Type B pancreatic cell (in vitro differentiated cells): ENCODE data around the gene PARVB. TPM values are rescaled to one million over a fixed set of nuclear protein-coding genes. Genes with fewer than 3 reads are reported as not detected.
A peak's percentile ranks its signal among the peaks of the same experiment; 100 is the strongest.

ENCODE experiments used
- DNase-seq: peaks from one replicate; pipeline ENCODE4 v3.0.0; 2021; ENCODE audit warnings: mixed read lengths; ENCODE audit not compliant: unreplicated experiment; ENCODE audit errors: extremely low spot score
- H3K27ac Mint-ChIP-seq: 2 replicates; pipeline ENCODE4 v1.8.0; 2021; ENCODE audit warnings: mild to moderate bottlenecking, mixed read lengths
- H3K27me3 Mint-ChIP-seq: 2 replicates; pipeline ENCODE4 v1.8.0; 2021; ENCODE audit warnings: mixed read lengths
- H3K36me3 Mint-ChIP-seq: 2 replicates; pipeline ENCODE4 v1.8.0; 2021; ENCODE audit warnings: mixed read lengths
- H3K4me1 Mint-ChIP-seq: one replicate; pipeline ENCODE4 v1.8.0; 2021; ENCODE audit warnings: mixed read lengths; ENCODE audit not compliant: unreplicated experiment
- H3K4me3 Mint-ChIP-seq: 2 replicates; pipeline ENCODE4 v1.8.0; 2021; ENCODE audit warnings: mild to moderate bottlenecking, mixed read lengths
- H3K9me3 Mint-ChIP-seq: 2 replicates; pipeline ENCODE4 v1.8.0; 2021; ENCODE audit warnings: mixed read lengths
- CTCF ChIP-seq: fragments of 200-600 bp; sonication (generic); conservative IDR thresholded peaks from 2 replicates; pipeline ENCODE4 v1.5.0; 2021; ENCODE audit warnings: antibody characterized with exemption, mild to moderate bottlenecking
- total RNA-seq: library from RNA; stranded (reverse); gene quantifications from 2 replicates; pipeline ENCODE4 v1.2.1, GENCODE V29; 2021; ENCODE audit warnings: low replicate concordance

PARVB gene
- total RNA-seq, 1 donor from 2014 or later: 15.9 TPM

GRCh38 chr22:44023404-44024287 is 456 bp upstream of the PARVB start:
- peaks cover 23% of the 10 kb centered on the region for H3K4me1 Mint-ChIP-seq
- no peaks in the 10 kb centered on the region for H3K9me3 Mint-ChIP-seq
- no peak for TF ChIP-seq CTCF
- peaks cover 13% of the 10 kb centered on the region for H3K27me3 Mint-ChIP-seq
- DNase-seq: no peak
- peak overlapping the region; percentile 56 for H3K27ac Mint-ChIP-seq
- no peaks in the 10 kb centered on the region for H3K36me3 Mint-ChIP-seq
- H3K4me3 Mint-ChIP-seq: peak overlapping the region; percentile 82

GRCh38 chr22:44025171-44026065 is 1.3 kb downstream of the PARVB start:
- Mint-ChIP-seq H3K27ac (peak overlapping the region; percentile 48), H3K4me1 (peaks cover 23% of the 10 kb centered on the region), H3K27me3 (peaks cover 13% of the 10 kb centered on the region), H3K36me3 (no peaks in the 10 kb centered on the region), H3K4me3 (peak overlapping the region; percentile 78), H3K9me3 (no peaks in the 10 kb centered on the region)
- TF ChIP-seq CTCF: no peak
- no peak for DNase-seq

- peaks cover 13% of the 10 kb centered on the region for H3K27me3 Mint-ChIP-seq
- DNase-seq: no peak
- peak overlapping the region; percentile 62 for H3K4me3 Mint-ChIP-seq
- no peak for TF ChIP-seq CTCF
- H3K4me1 Mint-ChIP-seq: peaks cover 29% of the 10 kb centered on the region
- H3K27ac Mint-ChIP-seq: peak overlapping the region; percentile 13
- no peaks in the 10 kb centered on the region for H3K9me3 Mint-ChIP-seq
- H3K36me3 Mint-ChIP-seq: no peaks in the 10 kb centered on the region
These were observed 2.0 kb downstream of the PARVB start for GRCh38 chr22:44026066-44026629.

- Mint-ChIP-seq H3K36me3 (no peaks in the 10 kb centered on the region), H3K4me3 (no peak overlapping the region), H3K27me3 (peaks cover 13% of the 10 kb centered on the region), H3K27ac (peak overlapping the region; percentile 13), H3K4me1 (peaks cover 36% of the 10 kb centered on the region), H3K9me3 (no peaks in the 10 kb centered on the region)
- no peak for TF ChIP-seq CTCF
- no peak for DNase-seq
These were observed 2.8 kb downstream of the PARVB start for GRCh38 chr22:44026630-44027511.

- H3K27me3 Mint-ChIP-seq: peaks cover 13% of the 10 kb centered on the region
These were observed 4.0 kb downstream of the PARVB start for GRCh38 chr22:44028091-44028490.

More at GRCh38 chr22:44028091-44028490, 4.0 kb downstream of the PARVB start:
- Mint-ChIP-seq H3K4me3 (no peak overlapping the region), H3K9me3 (no peaks in the 10 kb centered on the region), H3K36me3 (no peaks in the 10 kb centered on the region), H3K27ac (no peak overlapping the region), H3K4me1 (peaks cover 40% of the 10 kb centered on the region)
- DNase-seq: no peak
- TF ChIP-seq CTCF: no peak
